HepG2 (cell line): ENCODE data around the gene ILRUN. TPM values are rescaled to one million over a fixed set of nuclear protein-coding genes. Genes with fewer than 3 reads are reported as not detected.

Source experiments
- CBX1 ChIP-seq: IDR thresholded peaks from one replicate; pipeline ENCODE4 v1.6.1; 2016; ENCODE audit warnings: antibody characterized with exemption, low read depth
- EED ChIP-seq: sonication (generic); formaldehyde crosslinking; IDR thresholded peaks from 2 replicates; pipeline ENCODE4 v1.5.0; 2020; ENCODE audit warnings: mild to moderate bottlenecking, missing genetic modification reagents
- HDAC2 ChIP-seq: sonication (generic); formaldehyde crosslinking; IDR thresholded peaks from 2 replicates; pipeline ENCODE4 v1.4.0; 2020; ENCODE audit warnings: missing genetic modification reagents
- IRX3 ChIP-seq: sonication (generic); formaldehyde crosslinking; IDR thresholded peaks from 2 replicates; pipeline ENCODE4 v1.8.1; 2023; ENCODE audit warnings: mild to moderate bottlenecking, low read depth, missing genetic modification reagents, borderline replicate concordance
- KDM2A ChIP-seq: sonication (generic); formaldehyde crosslinking; IDR thresholded peaks from 2 replicates; pipeline ENCODE4 v1.4.0; 2020; ENCODE audit warnings: low read depth, missing genetic modification reagents, borderline replicate concordance
- PHB2 ChIP-seq: fragments of 450-650 bp; IDR thresholded peaks from 2 replicates; pipeline ENCODE4 v1.6.1; 2018; ENCODE audit not compliant: partially characterized antibody
- REL ChIP-seq: sonication (generic); formaldehyde crosslinking; conservative IDR thresholded peaks from 2 replicates; pipeline ENCODE4 v1.8.0; 2022; ENCODE audit warnings: mild to moderate bottlenecking, missing genetic modification reagents, moderate library complexity
- TBX2 ChIP-seq: sonication (generic); formaldehyde crosslinking; IDR thresholded peaks from 2 replicates; pipeline ENCODE4 v1.5.0; 2020; ENCODE audit warnings: missing genetic modification reagents, mild to moderate bottlenecking, borderline replicate concordance
- ZNF121 ChIP-seq: sonication (generic); formaldehyde crosslinking; IDR thresholded peaks from 2 replicates; pipeline ENCODE4 v1.5.0; 2020; ENCODE audit warnings: mild to moderate bottlenecking, missing genetic modification reagents
- ZNF317 ChIP-seq: sonication (generic); formaldehyde crosslinking; IDR thresholded peaks from 2 replicates; pipeline ENCODE4 v1.5.0; 2020; ENCODE audit warnings: mild to moderate bottlenecking, missing genetic modification reagents
- ZNF350 ChIP-seq: sonication (generic); formaldehyde crosslinking; IDR thresholded peaks from 2 replicates; pipeline ENCODE4 v1.4.0; 2020; ENCODE audit warnings: mild to moderate bottlenecking, low read depth, missing genetic modification reagents, borderline replicate concordance
- ZNF772 ChIP-seq: sonication (generic); formaldehyde crosslinking; IDR thresholded peaks from 2 replicates; pipeline ENCODE4 v1.5.0; 2020; ENCODE audit warnings: mild to moderate bottlenecking, missing genetic modification reagents
- polyA plus RNA-seq, 8 experiments: library from polyadenylated mRNA; depleted of rRNA in 3 of 8; stranded (reverse) in 7 of 8; unstranded in 1 of 8; fragments of >200 nt; fragmentation: Illumina TruSeq in 4 of 8; extraction: Trizol in 4 of 8; gene quantifications; 2 replicates each; pipeline versions ENCODE4 v1.2.1 to v1.2.3, GENCODE V29; 2011 to 2016; ENCODE audit warnings: low read depth in 4 of 8, missing spikeins in 1 of 8, mixed read lengths in 1 of 8; ENCODE audit not compliant: insufficient read depth in 1 of 8
- total RNA-seq, 5 experiments: library from RNA; depleted of rRNA; stranded (reverse); fragments of >200 nt; fragmentation: Illumina TruSeq; extraction: Trizol; gene quantifications; 2 replicates each; pipeline ENCODE4 v1.2.3, GENCODE V29; 2016; ENCODE audit warnings: low read depth in 1 of 5
- TF ChIP-seq, protein P1 (sequence below): sonication (generic); formaldehyde crosslinking; IDR thresholded peaks from 2 replicates; pipeline ENCODE4 v1.5.0; 2020; ENCODE audit warnings: mild to moderate bottlenecking, missing genetic modification reagents, borderline replicate concordance
- TF ChIP-seq, protein P2 (sequence below): sonication (generic); formaldehyde crosslinking; IDR thresholded peaks from 2 replicates; pipeline ENCODE4 v1.8.1; 2023; ENCODE audit warnings: mild to moderate bottlenecking, missing genetic modification reagents, borderline replicate concordance
- TF ChIP-seq, protein P3 (sequence below): sonication (generic); formaldehyde crosslinking; IDR thresholded peaks from 2 replicates; pipeline ENCODE4 v1.5.0; 2020; ENCODE audit warnings: mild to moderate bottlenecking, missing genetic modification reagents
- TF ChIP-seq, protein P4 (sequence below): sonication (generic); formaldehyde crosslinking; IDR thresholded peaks from 2 replicates; pipeline ENCODE4 v1.4.0; 2020; ENCODE audit warnings: missing genetic modification reagents
- TF ChIP-seq, protein P5 (sequence below): IDR thresholded peaks from 2 replicates; pipeline ENCODE4 v1.6.1; 2012; ENCODE audit warnings: low read depth, low read length, improper control_type of control experiment

Gene ILRUN
- total and polyA plus RNA-seq, 2 of the 13 experiments (the other 11 are each of a cell fraction or from before 2014, with no cell fraction given): 45.5 to 66.6 TPM

DNA sequence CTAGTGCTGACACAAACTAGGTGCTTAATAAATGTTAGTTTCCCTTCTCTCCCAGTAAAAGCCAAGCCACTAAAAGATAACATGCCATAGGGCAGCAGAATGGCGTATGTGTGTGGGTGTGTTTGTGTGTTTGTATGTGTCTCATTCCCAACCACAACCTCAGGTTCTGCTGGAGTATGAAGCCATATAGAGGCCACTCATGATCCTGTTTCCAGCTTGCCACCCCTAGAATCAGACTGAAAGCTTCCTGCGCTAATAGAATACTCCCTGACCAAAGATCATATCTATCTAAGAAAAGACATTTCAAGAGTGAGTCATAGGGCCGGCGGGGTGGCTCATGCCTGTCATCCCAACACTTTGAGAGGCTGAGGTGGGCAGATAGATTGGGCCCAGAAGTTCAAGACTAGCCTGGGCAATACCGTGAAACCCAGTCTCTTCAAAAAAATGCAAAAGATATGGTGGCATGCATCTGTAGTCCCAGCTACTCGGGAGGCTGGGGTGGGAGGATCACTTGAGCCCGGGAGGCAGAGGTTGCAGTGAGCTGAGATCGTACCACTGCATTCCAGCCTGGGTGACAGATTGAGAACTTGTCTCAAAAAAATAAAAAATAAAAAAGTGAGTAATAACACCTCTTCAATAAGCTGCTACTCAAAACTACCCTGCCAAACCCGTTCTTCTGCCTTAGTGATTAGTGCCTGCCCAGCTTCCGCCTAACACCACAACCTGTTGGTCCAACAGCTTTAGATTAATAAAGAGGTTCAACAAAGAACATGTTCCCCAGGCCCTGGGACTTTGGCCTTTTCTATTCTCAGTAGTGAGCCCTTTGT lies 48.9 kb upstream of the ILRUN start (continued):
- TF ChIP-seq ZNF350 (CRISPR knock-in tag): 0 out of 2 replicates have a peak, but pooled peaks have one; percentile 19
- TF ChIP-seq IRX3 (CRISPR knock-in tag): no peak
- peak; percentile 53; the same call in 1 of the 2 replicates for TF ChIP-seq ZNF317 (CRISPR knock-in tag)
- no peak for TF ChIP-seq EED
- TF ChIP-seq, protein P1, sequence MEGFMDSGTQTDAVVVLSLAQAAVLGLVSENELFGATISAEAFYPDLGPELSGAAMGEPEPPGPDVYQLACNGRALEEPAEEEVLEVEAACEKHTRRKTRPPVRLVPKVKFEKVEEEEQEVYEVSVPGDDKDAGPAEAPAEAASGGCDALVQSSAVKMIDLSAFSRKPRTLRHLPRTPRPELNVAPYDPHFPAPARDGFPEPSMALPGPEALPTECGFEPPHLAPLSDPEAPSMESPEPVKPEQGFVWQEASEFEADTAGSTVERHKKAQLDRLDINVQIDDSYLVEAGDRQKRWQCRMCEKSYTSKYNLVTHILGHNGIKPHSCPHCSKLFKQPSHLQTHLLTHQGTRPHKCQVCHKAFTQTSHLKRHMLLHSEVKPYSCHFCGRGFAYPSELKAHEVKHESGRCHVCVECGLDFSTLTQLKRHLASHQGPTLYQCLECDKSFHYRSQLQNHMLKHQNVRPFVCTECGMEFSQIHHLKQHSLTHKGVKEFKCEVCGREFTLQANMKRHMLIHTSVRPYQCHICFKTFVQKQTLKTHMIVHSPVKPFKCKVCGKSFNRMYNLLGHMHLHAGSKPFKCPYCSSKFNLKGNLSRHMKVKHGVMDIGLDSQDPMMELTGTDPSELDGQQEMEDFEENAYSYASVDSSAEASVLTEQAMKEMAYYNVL (CRISPR knock-in tag): peak; percentile 67; the same call in 1 of the 2 replicates
- TF ChIP-seq HDAC2 (CRISPR knock-in tag): 0 out of 2 replicates have a peak, but pooled peaks have one; percentile 10
- peak; percentile 21 for TF ChIP-seq CBX1
- TF ChIP-seq, protein P2, sequence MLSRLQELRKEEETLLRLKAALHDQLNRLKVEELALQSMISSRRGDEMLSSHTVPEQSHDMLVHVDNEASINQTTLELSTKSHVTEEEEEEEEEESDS (CRISPR knock-in tag): no peak
- no peak for TF ChIP-seq PHB2
- TF ChIP-seq ZNF121 (CRISPR knock-in tag): 0 out of 2 replicates have a peak, but pooled peaks have one; percentile 40
- TF ChIP-seq, protein P3, sequence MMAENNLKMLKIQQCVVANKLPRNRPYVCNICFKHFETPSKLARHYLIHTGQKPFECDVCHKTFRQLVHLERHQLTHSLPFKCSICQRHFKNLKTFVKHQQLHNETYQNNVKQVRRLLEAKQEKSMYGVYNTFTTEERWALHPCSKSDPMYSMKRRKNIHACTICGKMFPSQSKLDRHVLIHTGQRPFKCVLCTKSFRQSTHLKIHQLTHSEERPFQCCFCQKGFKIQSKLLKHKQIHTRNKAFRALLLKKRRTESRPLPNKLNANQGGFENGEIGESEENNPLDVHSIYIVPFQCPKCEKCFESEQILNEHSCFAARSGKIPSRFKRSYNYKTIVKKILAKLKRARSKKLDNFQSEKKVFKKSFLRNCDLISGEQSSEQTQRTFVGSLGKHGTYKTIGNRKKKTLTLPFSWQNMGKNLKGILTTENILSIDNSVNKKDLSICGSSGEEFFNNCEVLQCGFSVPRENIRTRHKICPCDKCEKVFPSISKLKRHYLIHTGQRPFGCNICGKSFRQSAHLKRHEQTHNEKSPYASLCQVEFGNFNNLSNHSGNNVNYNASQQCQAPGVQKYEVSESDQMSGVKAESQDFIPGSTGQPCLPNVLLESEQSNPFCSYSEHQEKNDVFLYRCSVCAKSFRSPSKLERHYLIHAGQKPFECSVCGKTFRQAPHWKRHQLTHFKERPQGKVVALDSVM (CRISPR knock-in tag): peak; percentile 97
- TF ChIP-seq, protein P4, sequence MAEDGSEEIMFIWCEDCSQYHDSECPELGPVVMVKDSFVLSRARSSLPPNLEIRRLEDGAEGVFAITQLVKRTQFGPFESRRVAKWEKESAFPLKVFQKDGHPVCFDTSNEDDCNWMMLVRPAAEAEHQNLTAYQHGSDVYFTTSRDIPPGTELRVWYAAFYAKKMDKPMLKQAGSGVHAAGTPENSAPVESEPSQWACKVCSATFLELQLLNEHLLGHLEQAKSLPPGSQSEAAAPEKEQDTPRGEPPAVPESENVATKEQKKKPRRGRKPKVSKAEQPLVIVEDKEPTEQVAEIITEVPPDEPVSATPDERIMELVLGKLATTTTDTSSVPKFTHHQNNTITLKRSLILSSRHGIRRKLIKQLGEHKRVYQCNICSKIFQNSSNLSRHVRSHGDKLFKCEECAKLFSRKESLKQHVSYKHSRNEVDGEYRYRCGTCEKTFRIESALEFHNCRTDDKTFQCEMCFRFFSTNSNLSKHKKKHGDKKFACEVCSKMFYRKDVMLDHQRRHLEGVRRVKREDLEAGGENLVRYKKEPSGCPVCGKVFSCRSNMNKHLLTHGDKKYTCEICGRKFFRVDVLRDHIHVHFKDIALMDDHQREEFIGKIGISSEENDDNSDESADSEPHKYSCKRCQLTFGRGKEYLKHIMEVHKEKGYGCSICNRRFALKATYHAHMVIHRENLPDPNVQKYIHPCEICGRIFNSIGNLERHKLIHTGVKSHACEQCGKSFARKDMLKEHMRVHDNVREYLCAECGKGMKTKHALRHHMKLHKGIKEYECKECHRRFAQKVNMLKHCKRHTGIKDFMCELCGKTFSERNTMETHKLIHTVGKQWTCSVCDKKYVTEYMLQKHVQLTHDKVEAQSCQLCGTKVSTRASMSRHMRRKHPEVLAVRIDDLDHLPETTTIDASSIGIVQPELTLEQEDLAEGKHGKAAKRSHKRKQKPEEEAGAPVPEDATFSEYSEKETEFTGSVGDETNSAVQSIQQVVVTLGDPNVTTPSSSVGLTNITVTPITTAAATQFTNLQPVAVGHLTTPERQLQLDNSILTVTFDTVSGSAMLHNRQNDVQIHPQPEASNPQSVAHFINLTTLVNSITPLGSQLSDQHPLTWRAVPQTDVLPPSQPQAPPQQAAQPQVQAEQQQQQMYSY (CRISPR knock-in tag): no peak
- TF ChIP-seq ZNF772 (CRISPR knock-in tag): no peak
- TF ChIP-seq, protein P5, sequence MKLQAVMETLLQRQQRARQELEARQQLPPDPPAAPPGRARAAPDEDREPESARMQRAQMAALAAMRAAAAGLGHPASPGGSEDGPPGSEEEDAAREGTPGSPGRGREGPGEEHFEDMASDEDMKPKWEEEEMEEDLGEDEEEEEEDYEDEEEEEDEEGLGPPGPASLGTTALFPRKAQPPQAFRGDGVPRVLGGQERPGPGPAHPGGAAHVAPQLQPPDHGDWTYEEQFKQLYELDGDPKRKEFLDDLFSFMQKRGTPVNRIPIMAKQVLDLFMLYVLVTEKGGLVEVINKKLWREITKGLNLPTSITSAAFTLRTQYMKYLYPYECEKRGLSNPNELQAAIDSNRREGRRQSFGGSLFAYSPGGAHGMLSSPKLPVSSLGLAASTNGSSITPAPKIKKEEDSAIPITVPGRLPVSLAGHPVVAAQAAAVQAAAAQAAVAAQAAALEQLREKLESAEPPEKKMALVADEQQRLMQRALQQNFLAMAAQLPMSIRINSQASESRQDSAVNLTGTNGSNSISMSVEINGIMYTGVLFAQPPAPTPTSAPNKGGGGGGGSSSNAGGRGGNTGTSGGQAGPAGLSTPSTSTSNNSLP: 0 out of 2 replicates have a peak, but pooled peaks have one; percentile 25
- peak; percentile 84 for TF ChIP-seq TBX2 (CRISPR knock-in tag)
- TF ChIP-seq KDM2A: 0 out of 2 replicates have a peak, but pooled peaks have one; percentile 2
- TF ChIP-seq REL (CRISPR knock-in tag): no peak
